HG02970 (cell line): ENCODE data around the gene ARF1.

Experiments used
- ATAC-seq: cut with Tn5 transposase; IDR thresholded peaks from one replicate; pipeline ENCODE4 v1.9.1; 2021; ENCODE audit warnings: mild to moderate bottlenecking, moderate library complexity, moderate number of reproducible peaks; ENCODE audit not compliant: unreplicated experiment, low FRiP score

Gene ARF1

DNA sequence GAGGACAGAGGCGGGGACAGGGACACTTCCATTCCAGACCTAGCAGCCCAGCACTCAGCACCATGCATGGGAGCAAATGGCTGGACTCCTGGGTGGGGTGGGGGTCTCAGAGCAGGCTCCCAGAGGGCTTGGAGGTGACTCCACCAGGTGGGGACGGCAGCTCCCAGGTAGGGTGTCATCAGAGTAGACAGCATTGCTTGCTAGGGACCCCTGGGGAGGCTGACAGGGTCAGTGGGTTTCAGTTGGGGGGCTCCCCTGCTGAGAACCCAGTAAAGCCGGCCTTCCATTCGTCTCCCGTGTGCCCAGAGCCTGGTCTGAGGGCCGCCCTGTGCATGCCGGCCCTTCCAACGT lies 62.5 kb downstream of the ARF1 start:
- ATAC-seq: no peak

DNA sequence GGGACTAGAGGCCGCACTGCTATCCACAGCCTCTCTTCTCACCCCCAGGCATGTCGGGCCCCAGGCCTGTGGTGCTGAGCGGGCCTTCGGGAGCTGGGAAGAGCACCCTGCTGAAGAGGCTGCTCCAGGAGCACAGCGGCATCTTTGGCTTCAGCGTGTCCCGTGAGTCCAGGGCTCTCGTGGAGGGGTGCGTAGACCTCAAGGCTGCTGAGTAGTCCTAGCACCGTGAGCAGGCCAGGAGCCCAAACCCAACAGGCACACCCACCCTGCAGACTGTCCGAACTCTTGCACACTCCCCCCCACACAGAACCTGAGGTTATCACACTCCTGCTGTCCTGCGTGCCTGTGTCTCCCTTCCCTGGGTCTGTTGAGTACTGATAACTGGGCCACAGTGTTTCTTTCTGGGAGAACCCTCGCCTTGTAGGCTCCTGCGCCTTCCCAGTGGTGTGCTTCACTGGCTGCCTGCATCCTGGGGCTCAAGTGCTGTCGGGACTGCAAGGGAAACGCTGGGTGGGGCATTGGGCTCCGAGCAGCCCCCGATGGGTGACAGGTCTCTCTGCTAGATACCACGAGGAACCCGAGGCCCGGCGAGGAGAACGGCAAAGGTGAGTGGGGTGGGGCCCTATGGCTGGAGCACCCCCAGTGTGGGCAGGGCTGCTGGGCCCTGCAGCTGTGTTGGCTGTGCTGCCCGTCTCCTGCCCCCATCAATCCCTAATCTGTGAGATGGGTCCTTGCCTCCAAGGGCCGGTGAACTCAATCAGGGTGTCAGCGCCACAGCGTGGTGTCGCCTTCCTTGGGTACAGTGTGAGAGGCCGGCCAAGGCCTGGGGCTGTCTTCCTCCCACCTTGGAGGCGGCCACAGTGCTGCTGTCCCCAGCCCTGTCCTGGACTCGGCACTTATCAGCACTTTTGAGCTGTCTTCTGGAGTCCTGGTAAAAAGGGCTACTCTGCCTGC lies 63.2 kb downstream of the ARF1 start:
- ATAC-seq: no peak

DNA sequence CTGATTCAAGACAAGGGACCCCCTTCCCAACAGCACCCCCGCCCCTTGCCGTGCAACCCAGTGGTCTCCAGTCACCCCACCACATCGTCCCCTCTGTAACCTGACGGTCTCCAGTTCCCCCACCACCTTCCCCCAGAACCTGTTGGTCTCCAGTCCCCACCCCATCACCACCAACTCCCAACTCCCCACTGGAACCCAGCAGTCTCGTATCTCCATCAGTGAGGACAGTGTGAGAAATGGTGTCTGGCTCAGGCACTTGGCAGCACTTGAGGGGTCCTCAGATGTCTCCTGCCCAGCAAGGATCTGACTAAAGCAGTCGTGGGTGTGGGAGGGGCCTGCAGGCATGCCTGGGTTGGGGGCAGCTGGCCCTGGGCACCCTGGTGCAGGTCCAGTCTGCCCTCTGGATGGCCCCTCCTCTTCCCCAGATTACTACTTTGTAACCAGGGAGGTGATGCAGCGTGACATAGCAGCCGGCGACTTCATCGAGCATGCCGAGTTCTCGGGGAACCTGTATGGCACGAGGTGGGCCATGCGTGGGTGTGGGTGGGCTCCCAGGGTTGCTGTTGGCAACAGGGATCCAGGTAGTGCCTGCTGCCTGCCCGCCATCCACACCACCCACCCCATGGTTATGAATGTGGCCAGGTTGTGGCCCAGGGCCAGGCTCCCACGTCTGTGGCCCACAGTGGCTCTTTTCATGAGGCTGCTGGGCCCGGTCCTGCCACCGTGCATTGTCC lies 64.1 kb downstream of the ARF1 start:
- no peak for ATAC-seq

- no peak for ATAC-seq
Observed at GRCh38 chr1:228147151-228147693, 64.7 kb downstream of the ARF1 start.

GRCh38 chr1:228147768-228148167 lies 65.3 kb downstream of the ARF1 start:
- no peak for ATAC-seq

DNA sequence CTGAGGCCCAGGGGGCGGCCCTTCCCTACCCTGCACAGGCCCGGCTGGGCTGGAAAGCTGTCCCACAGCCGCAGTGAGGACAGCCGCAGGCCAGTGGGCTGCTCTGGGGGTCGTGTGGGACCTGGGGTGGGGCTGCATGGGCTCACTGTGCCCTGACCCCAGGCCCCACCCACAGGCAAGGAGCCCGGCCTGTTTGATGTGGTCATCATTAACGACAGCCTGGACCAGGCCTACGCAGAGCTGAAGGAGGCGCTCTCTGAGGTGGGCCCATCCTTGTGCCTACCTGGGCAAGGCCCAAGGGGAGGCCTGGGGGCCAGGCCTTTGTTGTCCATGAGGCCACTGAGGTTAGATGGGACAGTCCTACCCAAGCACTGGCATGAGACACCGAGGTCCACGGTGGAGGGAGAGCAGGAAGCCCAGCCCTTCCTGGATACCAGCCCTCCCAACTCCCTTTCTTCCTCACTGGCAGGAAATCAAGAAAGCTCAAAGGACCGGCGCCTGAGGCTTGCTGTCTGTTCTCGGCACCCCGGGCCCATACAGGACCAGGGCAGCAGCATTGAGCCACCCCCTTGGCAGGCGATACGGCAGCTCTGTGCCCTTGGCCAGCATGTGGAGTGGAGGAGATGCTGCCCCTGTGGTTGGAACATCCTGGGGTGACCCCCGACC lies 65.8 kb downstream of the ARF1 start:
- no peak for ATAC-seq
